GM19463 (cell line): ENCODE results near the gene DSCAM.

Experiments used
- ATAC-seq: cut with Tn5 transposase; IDR thresholded peaks from one replicate; pipeline ENCODE4 v1.9.1; 2021; ENCODE audit warnings: mild to moderate bottlenecking, moderate library complexity; ENCODE audit not compliant: unreplicated experiment

The DSCAM gene

DNA sequence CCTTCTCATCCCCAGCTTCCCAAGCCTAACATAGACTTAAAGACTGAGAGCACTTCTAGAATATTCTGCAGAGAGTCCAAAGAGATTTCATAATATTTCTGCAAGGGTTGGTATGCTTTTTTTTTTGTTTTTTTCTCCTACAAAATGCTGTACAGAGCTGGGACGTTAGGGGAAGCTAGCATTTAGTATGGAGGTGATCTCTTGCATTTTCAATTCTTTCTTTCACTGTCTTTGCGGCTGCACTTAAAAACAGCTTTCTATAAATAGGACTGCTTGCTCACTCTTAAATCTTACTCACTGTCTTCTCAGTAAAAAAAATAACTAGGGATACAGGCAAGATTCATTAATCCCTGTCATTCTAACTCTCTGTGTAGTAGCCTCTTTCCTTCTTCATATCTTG, 7.4 kb downstream of the DSCAM start:
- ATAC-seq: no peak

DNA sequence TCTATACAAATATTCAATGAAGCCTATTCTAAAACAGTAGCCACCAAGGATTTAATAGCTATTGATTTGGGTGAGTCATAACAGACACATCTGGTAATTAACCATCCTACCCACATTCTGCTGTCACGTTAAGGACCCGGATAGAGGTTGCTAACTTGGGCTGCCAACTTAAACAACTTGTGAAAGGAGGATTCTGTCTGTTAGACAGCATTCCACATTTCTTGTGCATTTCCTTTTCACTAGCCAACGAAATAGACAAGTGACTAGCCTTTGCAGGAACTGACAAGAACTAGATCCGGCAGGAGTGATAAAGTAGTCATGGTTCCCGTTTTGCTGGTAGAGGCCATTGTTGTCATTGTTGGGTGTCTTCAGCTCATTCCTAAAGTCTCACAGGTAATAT, 9.5 kb downstream of the DSCAM start:
- no peak for ATAC-seq

DNA sequence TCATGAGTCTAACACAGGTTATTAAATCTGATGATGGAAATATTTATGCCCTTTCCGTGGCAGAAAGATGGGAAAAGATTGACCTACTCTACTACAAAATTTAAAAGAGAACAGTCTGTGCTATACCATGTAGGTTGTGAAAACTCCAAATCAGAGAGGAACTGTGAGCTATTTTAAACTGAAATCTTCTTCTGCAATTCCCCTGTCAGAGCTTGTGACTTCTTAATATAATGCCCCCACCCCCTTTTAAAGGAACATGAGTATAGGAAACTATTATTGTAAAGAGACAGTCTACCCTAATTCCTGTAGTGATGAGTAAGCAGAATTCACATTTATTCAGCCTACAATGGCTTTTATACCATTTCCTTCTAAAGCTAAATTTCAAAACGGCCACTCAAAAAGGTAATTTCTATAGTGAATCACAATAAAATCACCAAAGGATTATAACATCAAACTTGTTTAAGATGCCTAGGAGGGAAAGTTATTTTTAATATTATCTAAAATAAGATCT, 11.7 kb downstream of the DSCAM start:
- ATAC-seq: no peak

DNA sequence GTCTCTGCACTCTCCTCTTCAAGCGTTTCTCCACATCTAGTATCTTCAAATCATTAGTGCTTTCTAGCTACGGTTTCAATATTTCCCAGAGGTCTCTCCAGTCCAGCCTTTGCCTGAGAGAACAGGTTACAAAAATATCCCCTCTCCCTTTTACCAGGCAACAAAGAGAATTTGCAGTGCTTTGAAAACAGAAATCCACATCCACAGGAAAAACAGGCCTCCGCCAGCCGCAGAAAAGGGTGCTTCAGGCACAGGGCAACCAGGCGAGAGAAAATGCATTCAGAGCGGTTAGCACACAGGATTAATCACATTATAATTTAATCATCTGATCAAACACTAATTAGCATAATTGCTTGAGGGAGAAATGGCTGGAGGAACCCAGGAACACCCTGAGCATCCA, 13.8 kb downstream of the DSCAM start:
- no peak for ATAC-seq

DNA sequence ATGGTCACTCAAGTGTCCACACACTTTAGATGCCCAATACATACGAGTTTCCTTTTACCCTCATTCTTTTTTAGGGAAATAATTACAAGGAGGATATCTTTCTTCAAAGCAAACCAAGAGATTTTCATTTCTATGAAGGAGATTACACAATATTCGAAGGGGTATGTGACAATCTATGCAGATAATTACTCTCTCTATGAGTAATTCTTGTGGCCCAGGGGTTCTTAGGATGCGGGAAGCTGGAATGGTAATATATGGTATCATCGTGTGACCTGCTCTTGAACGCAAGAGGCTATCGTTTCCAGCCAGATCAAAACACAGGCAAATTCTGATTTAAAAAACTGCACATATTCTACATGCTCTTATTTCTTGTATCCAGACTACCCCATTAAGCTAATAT, 14.6 kb downstream of the DSCAM start:
- no peak for ATAC-seq

DNA sequence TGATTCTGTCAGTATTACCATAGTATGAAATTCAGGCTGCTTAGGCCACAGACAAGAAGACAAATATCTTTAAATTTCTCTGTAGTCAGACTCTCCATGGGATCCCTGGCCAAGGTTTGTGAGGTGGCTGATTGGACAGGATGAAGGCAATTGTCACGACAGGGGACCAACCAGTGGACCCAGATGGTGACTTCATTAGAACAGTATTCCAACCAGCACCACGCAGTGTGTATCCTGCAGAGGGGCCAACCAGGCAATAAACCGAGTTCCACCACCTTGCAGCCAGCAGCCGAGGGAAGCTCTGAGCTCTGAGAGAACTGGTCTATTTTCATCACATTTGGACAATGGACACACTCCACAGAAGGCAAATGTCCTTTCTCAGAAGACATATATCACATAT, 16.1 kb downstream of the DSCAM start:
- ATAC-seq: no peak

DNA sequence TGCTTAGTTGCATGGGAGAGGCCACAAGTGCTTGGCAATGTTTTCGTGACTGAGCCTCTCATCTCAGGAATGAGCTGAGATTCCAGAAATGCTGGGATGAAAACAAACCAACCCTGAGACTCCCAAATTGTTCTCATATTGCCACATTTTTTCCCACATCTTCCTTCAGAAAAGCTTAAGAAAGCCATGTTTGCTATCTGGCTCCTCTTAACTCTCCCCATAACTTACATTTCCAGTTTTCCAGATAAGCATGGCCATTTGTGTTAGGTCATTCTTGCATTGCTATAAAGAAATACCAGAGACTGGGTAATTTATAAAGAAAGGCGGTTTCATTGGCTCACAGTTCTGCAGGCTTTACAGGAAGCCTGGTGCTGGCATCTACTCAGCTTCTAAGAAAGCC, 17.2 kb downstream of the DSCAM start:
- ATAC-seq: no peak

DNA sequence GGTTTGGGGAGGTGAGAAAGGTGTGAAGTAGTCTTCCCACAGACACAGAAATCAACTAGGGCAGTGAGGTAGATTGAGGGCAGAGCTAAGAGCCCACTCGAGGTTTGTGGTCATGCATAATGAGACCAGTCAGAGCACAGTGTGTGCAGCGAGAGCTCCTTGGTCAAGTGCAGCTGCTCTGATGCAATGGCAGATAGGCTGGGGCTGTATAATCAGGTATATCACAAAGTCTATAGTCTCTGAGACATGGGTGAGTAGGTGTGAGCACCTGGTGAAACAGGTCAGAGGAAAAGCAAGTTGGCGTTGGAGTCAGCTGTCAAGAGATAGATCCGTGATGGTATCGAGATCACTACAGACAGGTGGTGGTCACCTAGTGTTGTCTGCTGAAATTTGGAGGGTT, 17.6 kb downstream of the DSCAM start:
- ATAC-seq: no peak

DNA sequence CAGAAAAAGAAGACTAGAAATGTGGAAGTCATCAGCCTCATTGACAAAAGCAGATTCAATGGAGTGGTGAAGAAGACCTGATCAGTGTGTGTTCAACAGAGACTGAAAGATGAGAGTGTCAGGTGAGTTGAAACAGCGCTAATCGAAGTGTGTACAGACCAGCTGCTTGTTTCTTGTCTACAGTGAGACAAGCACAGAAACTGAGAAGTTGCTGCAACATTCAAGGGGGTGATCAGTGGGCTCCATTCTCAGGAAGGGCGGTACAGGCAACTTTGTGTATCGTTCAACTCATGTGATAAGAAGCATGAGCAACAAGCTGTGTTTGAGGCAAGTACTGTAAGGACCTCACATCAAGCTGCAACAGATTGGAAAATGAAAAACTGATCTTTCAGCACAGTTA, 19.4 kb downstream of the DSCAM start:
- no peak for ATAC-seq

DNA sequence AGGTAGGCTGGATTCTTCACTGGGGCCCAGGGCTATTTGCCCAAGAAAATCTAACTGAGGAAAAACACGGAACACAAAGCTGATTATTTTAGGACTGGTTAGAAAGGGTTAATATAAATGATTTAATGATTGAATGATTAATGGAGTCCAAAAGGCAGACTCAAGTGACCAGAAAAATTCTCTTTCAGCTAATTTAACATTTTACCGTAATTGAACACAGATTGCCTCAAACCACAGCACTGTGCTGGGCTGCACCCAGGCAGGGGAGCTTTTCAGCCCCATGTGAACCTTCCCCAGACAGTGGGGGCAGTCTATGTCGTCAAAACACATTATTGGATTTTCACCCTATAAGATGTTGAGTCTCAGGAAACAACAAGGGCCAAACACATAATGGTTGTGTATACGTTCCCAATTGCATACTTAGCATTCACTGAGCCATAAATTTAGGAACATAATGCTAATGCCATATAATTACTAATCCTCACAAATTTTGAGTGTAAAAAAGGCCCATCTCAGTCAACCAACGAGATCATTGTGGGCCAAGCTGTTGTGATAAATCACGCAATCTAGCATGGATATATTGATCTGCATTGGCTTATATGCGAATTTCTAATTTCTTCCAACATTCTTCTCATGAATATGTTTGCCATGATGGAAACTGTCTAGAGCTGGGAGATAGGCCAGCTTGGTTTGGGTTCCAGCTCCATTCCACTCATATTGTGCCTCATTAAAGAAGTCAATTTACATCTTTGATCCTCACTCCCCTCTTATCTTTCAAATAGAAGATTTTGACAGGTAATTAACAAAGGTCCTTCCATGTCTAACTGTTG, 27.7 kb downstream of the DSCAM start:
- no peak for ATAC-seq

DNA sequence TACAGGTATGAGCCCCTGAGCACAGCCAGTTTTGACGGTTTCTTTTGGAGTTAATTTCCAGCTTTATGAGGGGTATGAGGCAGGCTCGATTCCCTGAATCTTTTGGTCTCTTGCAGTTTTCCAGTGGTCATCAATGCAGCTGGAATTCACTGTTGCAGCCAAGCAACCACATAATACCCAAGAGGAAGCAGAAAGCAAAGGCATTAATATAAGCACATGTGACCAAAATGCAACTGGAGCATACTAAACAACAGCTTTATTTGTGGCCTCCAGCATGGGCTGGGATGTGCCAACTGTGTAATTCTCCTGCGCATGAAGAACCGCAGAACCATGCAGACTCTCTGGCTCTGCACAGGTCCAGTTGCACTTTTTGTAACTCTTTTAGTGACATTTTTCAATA, 33.0 kb downstream of the DSCAM start:
- no peak for ATAC-seq

DNA sequence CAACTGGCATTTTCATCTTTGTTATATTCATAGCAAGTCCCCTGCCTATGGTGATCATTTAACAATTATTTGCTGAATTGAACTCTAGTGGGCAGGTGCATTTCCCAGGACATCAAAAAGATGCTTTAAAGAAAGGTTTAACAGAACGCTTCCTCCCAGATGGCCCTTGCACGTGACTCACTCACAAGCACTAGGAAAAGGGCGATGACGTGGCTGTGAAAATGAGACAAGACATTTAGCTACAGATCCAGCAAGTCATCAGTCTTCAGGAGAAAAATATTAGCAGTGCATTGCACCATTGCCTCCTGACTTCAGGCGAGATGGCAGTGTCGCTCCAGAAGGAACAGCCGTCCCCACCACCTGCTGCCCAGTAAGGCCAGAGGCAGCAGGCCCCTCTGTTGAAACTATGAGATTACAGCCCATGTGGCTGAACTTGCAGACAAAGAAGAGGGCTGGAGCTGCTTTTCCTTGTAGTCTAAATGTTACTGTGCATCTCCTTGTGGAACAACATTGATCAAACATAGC, 37.2 kb downstream of the DSCAM start:
- no peak for ATAC-seq

DNA sequence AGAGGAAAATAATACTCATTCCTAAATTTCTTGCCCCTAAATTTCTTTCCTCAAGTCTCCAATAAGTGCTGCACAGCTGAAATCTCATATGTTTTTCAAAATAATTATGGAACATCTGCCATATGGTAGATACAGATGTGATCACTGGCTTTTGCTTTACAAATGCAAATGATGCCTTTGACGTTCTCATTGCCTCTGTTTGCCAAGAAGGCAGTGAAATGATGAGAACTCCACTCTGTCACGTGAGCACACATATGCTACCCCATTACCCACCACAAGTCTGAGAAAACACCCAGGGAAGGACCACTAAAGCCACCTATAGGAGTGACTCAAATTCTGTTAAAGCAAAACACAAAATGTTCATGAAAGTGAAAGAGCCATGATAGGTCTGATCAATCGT, 43.9 kb downstream of the DSCAM start:
- no peak for ATAC-seq

DNA sequence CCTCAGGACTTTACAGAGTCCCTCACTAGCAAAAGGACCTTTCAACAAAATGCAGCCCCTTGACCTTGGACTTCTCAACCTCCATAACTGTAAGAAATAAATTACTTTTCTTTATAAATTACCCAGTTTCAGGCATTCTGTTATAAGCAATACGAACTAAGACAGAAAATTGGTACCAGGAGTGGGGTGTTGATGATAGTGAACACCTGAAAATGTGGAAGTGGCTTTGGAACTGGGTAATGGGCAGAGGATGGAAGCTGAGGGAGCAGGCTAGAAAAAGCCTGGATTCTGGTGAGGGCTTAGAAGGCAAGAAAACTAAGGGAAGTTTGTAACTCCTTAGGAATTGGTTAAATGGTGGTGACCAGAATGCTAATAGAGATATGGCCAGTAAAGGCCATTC, 46.8 kb downstream of the DSCAM start:
- ATAC-seq: no peak

DNA sequence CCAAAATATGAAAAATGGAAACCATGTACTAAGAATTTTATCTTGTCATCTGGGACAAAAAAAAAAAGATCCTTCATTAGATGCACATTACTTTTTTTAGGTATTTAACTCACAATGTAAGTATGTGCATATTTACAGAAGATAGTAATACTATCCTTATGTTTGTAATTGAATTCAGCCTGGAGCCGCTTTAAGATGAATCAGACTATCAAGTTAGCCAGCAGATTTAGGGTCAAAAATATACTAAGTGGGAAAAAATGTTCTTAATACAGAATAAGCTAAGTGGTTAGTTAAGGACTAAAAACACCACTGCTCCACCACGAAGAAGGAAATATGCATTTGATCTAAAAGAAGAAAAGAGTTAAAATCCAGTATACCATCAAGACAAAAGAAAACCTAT, 49.1 kb downstream of the DSCAM start:
- ATAC-seq: no peak

DNA sequence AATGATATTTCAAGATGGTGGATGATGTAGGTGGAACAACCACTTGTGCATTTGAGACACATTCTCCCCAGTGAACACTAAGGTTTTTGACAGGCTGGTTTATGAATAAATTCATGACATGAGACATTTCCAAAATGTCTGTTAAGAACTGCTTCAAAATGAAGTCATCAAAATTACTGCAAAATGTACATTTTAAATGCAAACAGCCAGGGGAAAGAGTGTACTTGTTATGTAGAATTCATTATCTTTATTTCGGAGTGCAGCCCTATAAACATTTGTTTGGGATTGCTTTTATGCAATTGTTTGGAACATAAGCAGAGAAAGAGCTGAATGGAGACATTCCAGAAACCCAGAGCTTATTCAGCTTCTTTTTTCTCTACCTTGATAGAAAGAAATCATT, 49.5 kb downstream of the DSCAM start:
- ATAC-seq: no peak

DNA sequence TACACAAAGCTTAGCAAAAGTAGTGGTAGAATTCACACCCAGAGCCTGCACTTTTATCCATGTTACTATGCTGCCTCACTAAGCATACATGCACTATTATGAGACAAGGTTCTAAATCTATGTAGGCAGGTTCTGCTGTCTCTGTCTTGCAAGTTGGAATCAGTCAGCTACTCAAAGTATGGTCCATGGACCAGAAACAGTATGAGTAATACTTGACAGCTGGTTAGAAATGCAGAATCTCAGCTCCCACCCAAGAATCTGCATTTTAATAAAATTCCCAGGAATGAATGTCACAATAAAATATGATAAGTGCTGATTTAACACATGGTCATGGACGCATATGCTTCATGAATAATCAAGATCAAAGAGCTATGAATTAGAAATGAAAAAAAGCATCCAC, 50.5 kb downstream of the DSCAM start:
- no peak for ATAC-seq

DNA sequence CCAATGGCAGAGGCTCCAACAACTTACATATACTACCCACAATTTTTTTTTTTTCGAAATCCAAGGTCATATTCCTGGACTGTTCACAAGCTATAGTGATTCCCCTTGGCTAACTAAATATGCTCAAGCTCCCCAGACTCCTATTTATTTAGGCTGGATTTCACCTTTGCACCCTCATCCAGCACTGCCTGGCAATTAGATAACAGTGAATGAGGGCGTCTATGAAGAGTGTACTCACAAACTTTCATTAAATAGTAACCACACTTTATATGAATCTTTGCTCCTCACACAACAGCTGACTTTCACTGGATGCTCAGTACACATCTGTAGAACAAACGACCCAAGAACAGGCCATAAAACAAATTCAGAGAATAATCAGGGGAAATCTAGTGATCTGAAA, 51.6 kb downstream of the DSCAM start:
- ATAC-seq: no peak

DNA sequence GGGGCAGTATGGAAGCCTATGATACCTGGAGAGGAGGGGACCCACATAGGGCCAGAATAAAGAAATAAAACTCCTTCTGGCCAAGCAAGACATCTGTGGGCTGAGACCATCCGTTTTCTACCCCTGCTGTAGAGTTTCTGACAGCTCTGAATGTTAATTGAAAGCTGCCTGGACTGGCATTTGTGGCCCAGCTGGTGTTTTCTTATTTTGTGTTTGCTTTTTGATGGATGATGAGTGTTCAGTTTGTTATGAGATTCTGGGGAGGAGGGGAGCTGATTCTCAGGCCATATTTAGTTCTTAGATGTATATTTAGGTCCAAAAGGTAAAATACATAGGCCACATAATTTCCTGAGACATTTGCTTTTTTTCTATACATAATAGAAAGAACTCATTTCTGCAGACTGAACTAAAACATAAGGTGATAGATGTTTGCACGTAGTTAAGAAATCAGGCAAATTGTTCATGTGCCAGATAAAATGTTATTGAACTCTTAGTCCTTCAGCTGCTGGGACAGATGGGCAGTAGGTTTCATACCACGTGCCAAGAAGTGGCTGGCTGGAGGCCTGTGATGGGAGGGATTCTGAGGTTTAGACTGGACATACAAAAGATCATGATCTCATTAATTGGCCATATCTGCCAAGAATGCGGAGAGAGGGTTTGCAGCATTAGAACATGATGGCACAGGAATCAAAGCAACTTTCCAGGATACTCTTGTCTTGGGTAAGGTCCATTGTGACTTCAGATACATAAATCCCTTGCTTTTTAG, 54.1 kb downstream of the DSCAM start:
- no peak for ATAC-seq

DNA sequence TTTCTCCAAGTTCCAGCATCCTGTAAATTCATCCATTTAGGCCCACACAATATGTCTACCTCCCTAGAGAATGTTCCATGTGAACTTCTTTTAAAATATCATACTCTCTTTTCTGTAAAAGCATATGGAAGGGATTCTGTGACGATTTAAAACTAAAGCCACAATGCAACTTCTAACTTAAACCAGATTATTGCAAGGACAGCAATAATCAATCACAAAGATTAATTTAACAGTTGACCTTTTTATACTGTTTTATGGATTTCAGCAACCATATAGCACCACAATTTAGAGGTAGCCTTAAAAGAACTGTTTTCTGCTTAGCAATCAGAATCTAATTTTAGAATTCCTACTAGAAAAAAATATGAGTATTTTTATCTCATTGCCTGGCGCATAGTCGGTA, 58.3 kb downstream of the DSCAM start:
- no peak for ATAC-seq

DNA sequence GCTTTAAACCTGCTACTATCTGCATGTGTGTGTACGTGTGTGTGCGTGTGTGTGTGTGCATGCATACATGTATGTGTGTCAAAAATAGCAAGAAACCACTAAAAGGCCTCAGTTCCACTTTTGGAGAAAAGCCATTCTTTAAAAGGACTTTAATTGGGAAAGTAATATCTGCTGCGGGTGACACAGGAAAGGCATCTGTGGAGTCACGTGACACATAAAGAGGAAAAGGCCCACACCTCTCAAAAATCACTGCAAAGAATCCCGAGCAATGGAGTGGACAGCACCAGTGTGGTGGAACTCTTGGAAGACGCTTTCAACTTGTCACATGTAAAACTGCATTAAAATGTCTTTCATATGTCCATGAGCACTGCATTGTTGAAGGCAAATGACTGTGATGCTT, 63.6 kb downstream of the DSCAM start:
- ATAC-seq: no peak

DNA sequence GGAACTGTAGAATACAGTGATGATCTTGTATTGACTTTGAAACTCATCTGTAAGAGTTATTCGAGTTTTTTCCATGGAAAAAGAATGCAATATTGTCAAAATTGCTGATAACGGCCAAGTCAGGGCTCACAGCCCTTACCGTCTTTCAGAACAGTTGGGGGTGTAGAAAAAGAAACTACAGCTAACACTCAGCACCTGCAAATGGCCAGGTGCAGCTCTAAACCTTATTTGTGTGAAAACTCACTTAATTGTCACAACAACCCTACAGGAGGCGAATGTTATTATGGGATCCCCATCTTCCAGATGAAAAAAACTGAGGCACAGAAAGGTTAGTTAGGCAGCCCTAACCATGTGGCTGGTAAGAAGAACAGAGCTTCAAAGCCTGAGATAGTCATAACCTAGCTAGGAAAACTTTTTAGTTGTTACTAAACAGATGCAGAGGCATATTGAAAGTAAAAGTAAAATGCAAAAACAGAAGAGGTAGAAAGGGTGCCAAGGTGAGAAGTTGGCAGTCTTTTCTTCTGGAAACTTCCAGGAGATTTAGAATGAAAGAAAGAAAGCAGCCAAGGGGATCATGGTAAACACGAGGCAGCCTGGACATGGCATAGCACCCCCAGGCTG, 76.4 kb downstream of the DSCAM start:
- no peak for ATAC-seq
